Femur (tissue), 1 donor: ENCODE measurements around the gene SH3BP2.
A peak's percentile ranks its signal among the peaks of the same experiment; 100 is the strongest.

Experiments used
- DNase-seq: peaks from one replicate; pipeline ENCODE4 v3.0.0-alpha.2; 2017

SH3BP2 gene

GRCh38 chr4:2792396-2792710, 532 bp upstream of the SH3BP2 start:
- no peak for DNase-seq

- DNase-seq: peak; percentile 57
Measured at GRCh38 chr4:2793586-2794485, 951 bp downstream of the SH3BP2 start.

GRCh38 chr4:2794486-2795299, 1.8 kb downstream of the SH3BP2 start:
- DNase-seq: peak; percentile 61

- peak; percentile 26 for DNase-seq
Measured at GRCh38 chr4:2795300-2795892, 2.5 kb downstream of the SH3BP2 start.

GRCh38 chr4:2795893-2796848, 3.3 kb downstream of the SH3BP2 start:
- peak; percentile 30 for DNase-seq

GRCh38 chr4:2796849-2797544, 4.1 kb downstream of the SH3BP2 start:
- DNase-seq: no peak

GRCh38 chr4:2797545-2798305, 4.8 kb downstream of the SH3BP2 start:
- DNase-seq: peak; percentile 30

- peak; percentile 87 for DNase-seq
Measured at GRCh38 chr4:2798399-2799223, 5.7 kb downstream of the SH3BP2 start.

- DNase-seq: peak; percentile 42
Measured at GRCh38 chr4:2799224-2799911, 6.5 kb downstream of the SH3BP2 start.

GRCh38 chr4:2799971-2800690, 7.2 kb downstream of the SH3BP2 start:
- peak; percentile 50 for DNase-seq

- DNase-seq: peak; percentile 96
Measured at GRCh38 chr4:2800691-2801596, 8.1 kb downstream of the SH3BP2 start.

GRCh38 chr4:2802618-2803531, 10.0 kb downstream of the SH3BP2 start:
- peak; percentile 13 for DNase-seq

GRCh38 chr4:2803624-2804448, 11.0 kb downstream of the SH3BP2 start:
- peak; percentile 26 for DNase-seq

- DNase-seq: no peak
Measured at GRCh38 chr4:2804449-2804972, 11.6 kb downstream of the SH3BP2 start.

GRCh38 chr4:2804973-2805501, 12.2 kb downstream of the SH3BP2 start:
- DNase-seq: no peak
